Measurements from ENCODE around the gene CAMK1D. TPM values are rescaled to one million over a fixed set of nuclear protein-coding genes. Genes with fewer than 3 reads are reported as not detected.

The CAMK1D gene
- polyA plus RNA-seq, 1 experiment: 8.2 TPM

DNA sequence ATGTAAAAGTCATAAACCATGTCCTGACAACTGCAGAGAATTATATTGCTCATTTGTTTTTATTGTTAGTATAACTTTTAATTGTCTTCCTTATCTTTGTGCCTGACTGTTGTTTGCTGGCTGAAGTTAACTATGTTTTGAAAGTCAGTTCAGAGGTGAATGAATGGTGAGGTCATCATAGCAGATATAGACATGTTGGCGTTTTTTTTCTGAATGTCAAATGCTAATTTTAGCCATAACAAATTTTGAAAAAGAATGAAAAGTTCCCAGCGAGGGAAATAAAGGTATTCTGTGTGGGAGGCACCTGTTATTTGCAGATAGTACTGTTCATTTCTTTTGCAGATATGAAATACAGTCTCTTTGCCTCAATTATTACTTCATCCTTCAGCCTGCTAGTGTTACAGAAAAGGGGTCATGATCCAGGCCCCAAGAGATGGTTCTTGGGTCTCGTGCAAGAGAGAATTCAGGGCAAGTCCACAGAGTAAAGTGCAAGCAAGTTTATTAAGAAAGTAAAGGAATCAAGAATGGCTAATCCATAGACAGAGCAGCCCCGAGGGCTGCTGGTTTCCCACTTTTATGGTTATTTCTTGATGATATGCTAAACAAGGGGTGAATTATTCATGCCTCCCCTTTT, 96.5 kb downstream of the CAMK1D start:
- POLR2A ChIA-PET: no interaction called here
- H3K27me3 ChIP-seq (ENCODE audit: control insufficient read depth, insufficient read depth, low read length): no peaks in the 10 kb centered on the region
- TF ChIP-seq, protein P1, sequence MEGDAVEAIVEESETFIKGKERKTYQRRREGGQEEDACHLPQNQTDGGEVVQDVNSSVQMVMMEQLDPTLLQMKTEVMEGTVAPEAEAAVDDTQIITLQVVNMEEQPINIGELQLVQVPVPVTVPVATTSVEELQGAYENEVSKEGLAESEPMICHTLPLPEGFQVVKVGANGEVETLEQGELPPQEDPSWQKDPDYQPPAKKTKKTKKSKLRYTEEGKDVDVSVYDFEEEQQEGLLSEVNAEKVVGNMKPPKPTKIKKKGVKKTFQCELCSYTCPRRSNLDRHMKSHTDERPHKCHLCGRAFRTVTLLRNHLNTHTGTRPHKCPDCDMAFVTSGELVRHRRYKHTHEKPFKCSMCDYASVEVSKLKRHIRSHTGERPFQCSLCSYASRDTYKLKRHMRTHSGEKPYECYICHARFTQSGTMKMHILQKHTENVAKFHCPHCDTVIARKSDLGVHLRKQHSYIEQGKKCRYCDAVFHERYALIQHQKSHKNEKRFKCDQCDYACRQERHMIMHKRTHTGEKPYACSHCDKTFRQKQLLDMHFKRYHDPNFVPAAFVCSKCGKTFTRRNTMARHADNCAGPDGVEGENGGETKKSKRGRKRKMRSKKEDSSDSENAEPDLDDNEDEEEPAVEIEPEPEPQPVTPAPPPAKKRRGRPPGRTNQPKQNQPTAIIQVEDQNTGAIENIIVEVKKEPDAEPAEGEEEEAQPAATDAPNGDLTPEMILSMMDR (IDR thresholded peaks at IDR 0.05; ENCODE audit: low read depth, low read length): no peak
- DNase-seq (ENCODE audit: low read depth, low spot score): no peak
- no peak overlapping the region for H3K27ac ChIP-seq (ENCODE audit: low read depth, low read length)
- CTCF ChIA-PET: no interaction called here
- no peak overlapping the region for H3K4me3 ChIP-seq (ENCODE audit: low read depth, low read length)
- no peaks in the 10 kb centered on the region for H3K9me3 ChIP-seq (ENCODE audit: control insufficient read depth, insufficient read depth, low read length)

DNA sequence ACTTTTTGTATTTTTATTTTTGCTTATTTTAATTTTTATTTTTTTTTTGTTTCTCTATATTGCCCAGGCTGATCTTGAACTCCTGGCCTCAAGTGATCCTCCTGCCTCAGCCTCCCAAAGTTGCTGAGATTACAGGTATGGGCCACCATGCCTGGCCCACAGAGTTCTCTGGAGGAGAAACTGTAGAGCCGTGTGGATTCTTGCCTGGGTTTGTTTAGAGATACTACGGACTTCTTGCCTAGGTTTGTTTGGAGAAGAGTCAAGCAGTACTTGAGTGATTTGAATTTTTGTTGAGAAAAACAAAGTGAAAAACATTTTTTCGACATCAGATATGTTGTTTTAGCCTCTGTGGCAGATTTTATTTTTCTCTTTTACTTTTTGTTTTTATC, 99.0 kb downstream of the CAMK1D start:
- H3K9me3 ChIP-seq (ENCODE audit: control insufficient read depth, insufficient read depth, low read length): no peaks in the 10 kb centered on the region
- peak overlapping the region; percentile 92 for H3K27ac ChIP-seq (ENCODE audit: low read depth, low read length)
- ChIA-PET POLR2A (no interaction called here), CTCF (no interaction called here)
- TF ChIP-seq, protein P1 (IDR thresholded peaks at IDR 0.05; ENCODE audit: low read depth, low read length): no peak
- peaks cover 2% of the 10 kb centered on the region for H3K27me3 ChIP-seq (ENCODE audit: control insufficient read depth, insufficient read depth, low read length)
- DNase-seq (ENCODE audit: low read depth, low spot score): no peak
- H3K4me3 ChIP-seq (ENCODE audit: low read depth, low read length): peak overlapping the region; percentile 27; the same call in 1 of the 2 replicates

DNA sequence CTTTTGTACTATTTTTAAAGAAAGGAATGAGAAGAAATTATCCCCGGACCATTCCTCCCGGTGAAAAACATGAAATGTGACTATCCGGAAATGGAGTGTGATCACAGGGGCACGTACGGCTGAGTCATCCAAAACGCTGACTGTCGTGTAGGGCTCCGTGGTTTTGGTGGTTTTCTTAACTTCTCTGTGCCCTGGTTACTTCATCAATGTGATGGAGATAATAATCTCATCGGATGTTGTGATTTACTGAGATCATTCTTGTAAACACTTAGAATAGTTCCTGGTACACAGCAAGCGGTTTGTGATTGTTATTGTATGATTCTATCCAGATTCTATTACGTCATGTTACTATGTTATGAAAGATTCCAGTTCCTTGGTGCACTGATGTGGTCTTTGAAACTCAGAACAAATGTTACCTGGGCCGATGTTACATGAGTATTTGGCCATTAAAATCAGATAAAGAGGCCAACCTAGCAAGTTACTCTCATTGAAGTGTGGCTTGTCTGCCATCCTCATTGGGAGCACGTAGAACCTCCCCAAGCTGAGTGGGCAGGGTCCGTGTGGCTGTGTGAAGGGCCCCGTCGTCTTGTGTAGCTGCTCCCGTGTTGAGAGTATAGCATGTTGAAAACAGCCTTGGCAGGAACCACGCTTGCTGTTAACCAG, 99.5 kb downstream of the CAMK1D start:
- ChIA-PET CTCF (no interaction called here), POLR2A (interaction anchor here (0.7 kb wide), 1 partner anchor 27 kb away, joined by 3 read pairs; no protein-coding TSS in a partner anchor)
- Histone ChIP-seq H3K27ac (ENCODE audit: low read depth, low read length) (peak overlapping the region; percentile 92), H3K9me3 (ENCODE audit: control insufficient read depth, insufficient read depth, low read length) (no peaks in the 10 kb centered on the region), H3K27me3 (ENCODE audit: control insufficient read depth, insufficient read depth, low read length) (peaks cover 2% of the 10 kb centered on the region), H3K4me3 (ENCODE audit: low read depth, low read length) (no peak overlapping the region)
- DNase-seq (ENCODE audit: low read depth, low spot score): peak; percentile 69
- TF ChIP-seq, protein P1 (IDR thresholded peaks at IDR 0.05; ENCODE audit: low read depth, low read length): no peak

DNA sequence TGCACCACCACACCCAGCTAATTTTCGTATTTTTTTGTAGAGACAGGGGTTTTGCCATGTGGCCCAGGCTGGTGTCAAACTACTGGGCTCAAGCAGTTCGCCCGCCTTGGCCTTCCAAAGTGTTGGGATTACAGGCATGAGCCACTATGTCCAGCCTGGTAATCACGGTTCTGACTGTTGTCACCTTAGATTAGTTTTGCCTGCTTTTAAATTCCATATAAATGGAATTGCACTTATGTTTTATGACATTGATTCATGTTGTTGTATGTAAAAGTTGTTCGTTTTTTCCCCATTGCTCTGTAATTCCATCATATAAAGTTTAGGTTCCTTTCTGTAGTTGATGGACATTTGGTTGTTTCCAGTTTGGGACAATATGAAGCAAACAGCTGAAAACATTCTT, 106.0 kb downstream of the CAMK1D start:
- CTCF ChIA-PET: no interaction called here

DNA sequence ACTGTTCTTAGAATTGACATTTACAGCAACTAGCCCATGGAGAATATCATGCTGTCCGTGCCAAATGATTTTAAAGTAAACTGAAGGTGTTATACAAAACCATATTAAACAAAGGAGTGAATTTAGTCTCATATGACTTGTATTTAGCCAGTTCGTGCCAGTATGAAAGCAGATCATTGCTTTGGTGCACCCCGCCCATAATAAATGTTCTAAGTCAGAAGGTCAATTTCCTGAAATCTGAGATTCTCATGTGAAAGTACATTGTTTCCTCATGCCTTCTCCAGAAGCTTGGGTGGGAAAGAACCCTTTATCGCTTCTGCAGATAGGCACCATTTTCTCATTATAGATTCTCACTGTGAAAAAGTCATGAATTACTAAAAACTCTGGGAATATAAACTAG, 106.4 kb downstream of the CAMK1D start:
- H3K27me3 ChIP-seq (ENCODE audit: control insufficient read depth, insufficient read depth, low read length): peaks cover 4% of the 10 kb centered on the region
- no peak for DNase-seq (ENCODE audit: low read depth, low spot score)
- no peaks in the 10 kb centered on the region for H3K9me3 ChIP-seq (ENCODE audit: control insufficient read depth, insufficient read depth, low read length)
- ChIA-PET POLR2A (no interaction called here), CTCF (no interaction called here)
- TF ChIP-seq, protein P1 (IDR thresholded peaks at IDR 0.05; ENCODE audit: low read depth, low read length): no peak
- H3K4me3 ChIP-seq (ENCODE audit: low read depth, low read length): no peak overlapping the region
- H3K27ac ChIP-seq (ENCODE audit: low read depth, low read length): no peak overlapping the region

More for the DNA sequence above, 106.0 kb downstream of the CAMK1D start:
- H3K27ac ChIP-seq (ENCODE audit: low read depth, low read length): no peak overlapping the region
- H3K27me3 ChIP-seq (ENCODE audit: control insufficient read depth, insufficient read depth, low read length): peaks cover 4% of the 10 kb centered on the region
- TF ChIP-seq, protein P1 (IDR thresholded peaks at IDR 0.05; ENCODE audit: low read depth, low read length): no peak
- POLR2A ChIA-PET: no interaction called here
- no peak for DNase-seq (ENCODE audit: low read depth, low spot score)
- no peak overlapping the region for H3K4me3 ChIP-seq (ENCODE audit: low read depth, low read length)
- H3K9me3 ChIP-seq (ENCODE audit: control insufficient read depth, insufficient read depth, low read length): no peaks in the 10 kb centered on the region

Measured in AG04450 (cell line).